GM04504 (cell line): ENCODE data around the gene RNF135.
"Not testable (repeated sequence)": the region's sequence is repeated elsewhere in the genome, so short reads cannot be mapped to it uniquely, and the experiment has no call there.

Experiments used
- DNase-seq: peaks from one replicate; pipeline ENCODE4 v3.0.0-alpha.2; 2012; ENCODE audit warnings: low read depth

The RNF135 gene

DNA sequence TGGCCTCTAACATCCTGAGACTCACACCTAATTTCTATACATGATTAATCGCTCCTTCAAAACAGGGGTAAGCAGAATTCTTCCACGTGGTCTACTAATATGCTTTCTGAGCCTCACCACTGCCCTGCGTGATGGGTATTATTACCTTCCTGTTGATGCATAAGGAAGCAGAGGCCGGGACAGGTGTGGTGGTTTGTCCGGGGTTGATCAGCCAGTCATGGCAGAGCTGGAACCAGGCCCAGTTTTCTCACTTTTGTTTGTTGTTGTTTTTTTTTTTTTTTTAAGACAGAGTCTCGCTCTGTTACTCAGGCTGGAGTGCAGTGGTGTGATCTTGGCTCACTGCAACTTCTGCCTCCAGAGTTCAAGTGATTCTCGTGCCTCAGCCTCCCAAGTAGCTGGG is 31.2 kb downstream of the RNF135 start:
- no peak for DNase-seq

DNA sequence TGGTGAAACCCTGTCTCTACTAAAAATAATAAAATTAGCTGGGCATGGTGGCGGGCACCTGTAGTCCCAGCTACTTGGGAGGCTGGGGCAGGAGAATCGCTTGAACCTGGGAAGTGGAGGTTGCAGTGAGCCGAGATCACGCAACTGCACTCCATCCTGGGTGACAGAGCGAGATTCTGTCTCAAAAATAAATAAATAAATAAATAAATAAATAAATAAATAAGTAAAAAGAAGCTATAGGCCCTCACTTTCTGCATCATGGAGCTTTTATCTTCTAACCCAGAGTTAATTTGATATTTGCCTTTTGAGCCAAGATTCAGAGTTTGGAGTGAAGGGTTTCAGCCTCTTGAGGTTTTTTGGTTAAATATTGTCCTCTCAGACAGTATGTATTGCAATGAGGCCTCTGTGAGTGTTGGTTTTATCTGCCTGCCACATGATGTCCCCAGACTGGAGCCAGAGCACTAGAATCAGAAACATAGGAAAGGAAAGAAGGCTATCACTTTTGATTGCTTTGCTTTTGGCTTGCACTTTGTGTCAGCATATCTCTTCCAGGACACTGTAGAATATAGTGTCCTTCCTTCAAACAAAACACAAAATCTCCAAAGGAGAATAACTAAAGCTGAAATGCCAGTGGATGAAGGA is 32.5 kb downstream of the RNF135 start:
- DNase-seq: no peak

DNA sequence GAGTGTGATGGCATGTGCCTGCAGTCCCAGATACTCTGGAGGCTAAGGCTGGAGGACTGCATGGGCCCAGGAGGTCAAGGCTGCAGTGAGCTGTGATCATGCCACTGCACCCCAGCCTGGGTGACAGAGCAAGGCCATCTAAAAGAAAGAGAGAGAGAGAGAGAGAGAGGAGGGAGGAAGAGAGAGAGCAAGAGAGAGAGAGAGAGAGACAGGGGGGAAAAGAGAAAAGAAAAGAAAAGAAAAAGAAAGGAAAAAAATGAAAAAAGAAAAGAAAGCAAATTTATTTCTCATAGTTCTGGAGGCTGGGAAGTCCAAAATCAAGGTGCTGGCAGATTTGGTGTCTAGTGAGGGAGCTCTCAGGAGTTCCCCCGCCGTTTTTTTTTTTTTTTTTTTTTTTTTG is 33.3 kb downstream of the RNF135 start:
- no peak for DNase-seq

DNA sequence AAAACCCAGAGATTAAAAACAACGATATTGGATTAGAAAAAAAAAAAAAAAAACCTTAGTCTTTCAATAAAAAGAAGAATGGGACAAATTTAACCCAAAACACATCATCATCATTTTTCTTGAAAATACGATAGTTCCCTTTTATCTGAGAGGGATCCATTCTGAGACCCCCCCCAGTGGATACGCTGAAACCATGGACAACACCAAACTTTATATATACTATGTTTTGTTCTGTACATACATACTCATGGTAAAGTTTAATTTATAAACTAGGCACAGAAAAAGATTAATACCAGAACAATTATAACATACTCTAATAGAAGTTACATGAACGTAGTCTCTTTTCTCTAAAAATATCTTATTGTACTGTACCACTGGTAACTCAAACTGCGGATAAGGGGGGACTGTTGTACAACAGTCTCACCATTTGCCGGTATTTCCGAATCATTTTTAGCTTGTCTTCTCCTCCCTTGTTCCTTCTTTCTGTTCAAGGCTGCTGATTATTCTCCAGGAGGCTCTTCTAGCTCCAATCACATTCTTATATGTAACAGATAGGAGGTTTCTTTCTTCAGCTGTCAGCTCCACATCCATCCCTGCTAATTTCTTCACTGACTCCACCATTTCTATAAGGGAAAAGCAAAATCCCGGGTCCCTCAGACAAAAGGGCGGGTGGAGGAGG is 37.0 kb downstream of the RNF135 start:
- DNase-seq: no peak

DNA sequence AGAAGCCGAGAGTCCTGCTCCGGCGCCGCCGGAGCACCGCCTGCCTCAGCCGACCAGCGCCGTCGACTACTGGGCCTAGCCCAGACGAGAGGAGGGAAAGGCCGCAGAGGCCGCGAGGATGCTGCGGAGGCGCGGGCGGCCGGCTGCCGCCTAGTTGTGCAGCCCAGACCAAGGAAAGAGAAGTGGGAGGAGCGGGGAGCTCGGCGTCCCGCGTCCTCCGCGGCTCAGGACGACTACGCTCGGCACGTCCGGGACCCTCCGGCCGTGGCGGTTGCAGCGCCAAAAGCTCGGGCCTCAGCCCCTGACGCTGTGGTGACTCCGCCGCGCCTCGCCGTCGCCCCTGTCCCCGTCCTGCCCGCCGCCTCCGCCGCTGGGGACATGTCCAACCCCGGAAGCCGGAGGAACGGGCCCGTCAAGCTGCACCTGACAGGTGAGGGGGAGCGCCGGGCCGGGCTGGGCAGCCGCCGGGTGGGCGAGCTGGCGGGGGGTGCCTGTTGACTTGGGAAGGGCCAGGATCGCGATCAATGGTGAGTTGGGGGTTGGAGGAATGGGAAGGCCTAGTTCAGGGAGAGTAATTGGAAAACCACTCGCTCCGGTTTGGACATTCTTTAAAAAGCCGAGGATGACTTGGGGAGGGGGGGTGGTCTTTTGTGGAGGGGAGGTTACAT is 37.7 kb downstream of the RNF135 start:
- DNase-seq: no peak

DNA sequence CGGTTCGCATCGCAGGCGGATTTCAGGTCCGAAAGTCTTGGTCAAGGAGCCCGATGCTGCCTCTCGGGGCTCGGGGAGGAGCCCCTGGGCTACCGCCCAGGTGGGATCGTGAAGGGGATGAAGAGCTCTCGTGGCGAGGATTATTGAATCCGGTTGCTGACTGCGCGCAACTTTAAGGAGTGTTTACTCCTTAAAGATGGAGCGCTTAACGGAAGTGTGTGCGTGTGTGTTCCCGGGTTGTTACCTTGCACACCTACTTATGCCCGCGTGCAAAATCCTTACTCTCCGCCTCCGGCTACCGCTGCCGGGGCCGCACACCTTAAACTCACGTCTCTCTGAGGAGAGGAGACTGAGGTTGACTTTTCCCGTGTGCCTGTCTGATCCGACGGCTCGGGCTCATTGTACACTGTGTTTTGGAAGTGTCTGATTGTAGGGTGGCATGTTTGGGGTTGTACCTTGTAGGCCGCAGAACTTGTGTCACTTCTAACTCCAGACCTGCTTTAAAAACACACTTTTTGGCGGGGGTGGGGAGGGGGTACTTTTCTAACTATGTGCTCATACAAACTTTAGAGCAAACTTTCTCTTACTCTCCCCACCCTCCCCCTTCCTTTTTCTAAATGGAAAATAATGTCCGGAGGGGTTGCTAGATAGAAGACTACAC is 38.3 kb downstream of the RNF135 start:
- not testable (repeated sequence) for DNase-seq

DNA sequence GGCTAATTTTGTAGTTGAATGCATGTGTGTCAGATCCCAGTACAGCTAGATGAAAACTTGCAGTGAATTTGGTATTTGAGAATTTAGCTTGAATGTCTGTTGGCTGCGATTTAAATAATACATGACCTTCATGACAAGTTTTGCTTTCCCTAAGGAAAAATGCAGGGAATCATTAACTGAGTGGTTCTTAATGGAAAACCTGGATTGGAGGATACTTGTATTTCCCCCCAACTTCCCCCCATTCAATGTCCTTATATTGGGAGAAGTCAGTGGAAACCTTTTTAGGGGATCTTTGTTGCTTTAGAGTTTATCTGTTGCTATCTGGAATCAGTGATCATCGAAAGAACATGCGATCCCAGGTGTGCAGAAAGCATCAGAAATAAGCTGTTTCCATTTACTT is 39.2 kb downstream of the RNF135 start:
- DNase-seq: not testable (repeated sequence)

DNA sequence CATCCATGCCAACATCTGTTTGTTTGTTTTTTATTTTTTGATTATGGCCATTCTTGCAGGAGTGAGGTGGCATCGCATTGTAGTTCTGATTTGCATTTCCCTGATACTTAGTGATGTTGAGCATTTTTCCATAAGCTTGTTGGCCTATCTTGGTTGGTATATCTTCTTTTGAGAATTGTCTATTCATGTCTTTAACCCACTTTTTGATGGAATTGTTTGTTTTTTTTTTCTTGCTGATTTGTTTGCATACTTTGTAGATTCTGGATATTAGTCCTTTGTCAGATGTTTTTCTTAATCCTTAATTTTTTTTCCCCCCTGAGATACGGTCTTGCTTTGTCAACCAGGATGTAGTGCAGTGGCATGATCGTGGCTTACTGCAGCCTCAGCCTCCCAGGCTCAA is 43.0 kb downstream of the RNF135 start:
- DNase-seq: no peak

DNA sequence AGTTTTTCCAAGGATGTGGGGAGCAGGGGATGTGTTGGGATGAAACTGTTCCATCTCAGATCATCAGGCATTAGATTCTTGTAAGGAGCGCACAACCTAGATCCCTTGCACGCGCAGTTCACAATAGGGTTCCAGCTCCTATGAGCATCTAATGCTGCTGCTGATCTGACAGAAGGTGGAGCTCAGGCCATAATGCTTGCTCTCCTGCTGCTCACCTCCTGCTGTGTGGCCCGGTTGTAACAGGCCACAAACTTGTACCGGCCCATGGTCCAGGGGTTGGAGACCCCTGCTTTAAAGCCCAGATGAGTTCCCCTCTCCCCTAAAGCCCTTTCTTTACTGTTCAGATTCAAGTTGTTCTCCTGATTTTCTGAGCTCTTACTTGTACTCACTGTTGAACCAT is 44.8 kb downstream of the RNF135 start:
- no peak for DNase-seq

DNA sequence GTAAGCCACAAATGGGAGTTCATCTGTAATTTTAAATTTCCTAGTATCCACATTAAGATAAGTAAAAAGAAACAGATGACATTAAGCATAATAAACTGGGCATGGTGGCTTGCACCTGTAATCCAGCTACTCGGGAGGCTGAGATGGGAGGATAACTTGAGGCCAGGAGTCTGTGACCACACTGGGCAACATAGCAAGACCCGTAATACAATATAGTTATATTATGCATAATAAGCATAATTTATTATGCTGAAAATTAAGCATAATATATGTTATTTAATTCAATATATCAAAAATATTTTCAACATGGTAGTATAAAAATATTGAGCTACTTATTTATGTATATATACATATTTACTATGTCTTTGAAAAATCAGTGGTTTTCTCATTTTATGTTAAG is 48.2 kb downstream of the RNF135 start:
- DNase-seq: no peak

DNA sequence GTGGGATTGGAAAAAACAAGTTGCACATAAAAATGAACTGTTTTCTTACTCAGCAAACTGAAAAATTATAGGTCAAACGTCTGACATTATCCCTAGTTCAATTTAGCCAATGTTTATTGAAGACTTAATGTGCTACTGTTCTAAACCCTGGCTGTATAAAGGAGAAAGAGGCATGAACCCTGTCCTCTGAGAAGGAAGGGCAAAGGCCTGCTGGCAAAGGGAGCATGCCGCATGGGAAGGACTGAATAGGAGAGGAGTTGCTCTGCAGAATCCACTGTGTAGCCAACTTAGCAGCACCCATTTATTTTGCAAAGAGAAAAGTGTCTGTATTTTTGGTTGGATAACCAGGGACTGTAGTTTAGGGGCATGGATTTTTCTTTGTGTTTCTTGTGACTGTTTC is 52.3 kb downstream of the RNF135 start:
- not testable (repeated sequence) for DNase-seq

DNA sequence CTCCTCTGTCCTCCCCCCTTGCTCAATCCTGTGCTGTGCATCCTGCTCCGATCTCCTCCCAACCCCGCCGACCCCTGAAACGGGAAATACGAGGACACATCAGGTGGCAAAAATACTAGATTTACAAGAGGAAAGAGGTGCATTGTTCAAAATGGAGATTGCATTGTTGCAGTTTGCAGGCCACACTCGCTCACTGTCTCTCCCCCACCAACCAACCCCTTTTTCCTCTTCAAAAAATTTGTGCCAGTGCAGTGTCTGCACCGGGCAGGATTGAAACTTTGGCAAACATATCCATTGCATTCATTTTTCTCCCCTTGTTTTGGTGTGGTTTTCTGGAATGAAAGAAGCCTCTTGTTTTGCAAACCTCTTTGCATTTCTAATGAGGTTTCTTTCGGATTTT is 61.0 kb downstream of the RNF135 start:
- DNase-seq: no peak

DNA sequence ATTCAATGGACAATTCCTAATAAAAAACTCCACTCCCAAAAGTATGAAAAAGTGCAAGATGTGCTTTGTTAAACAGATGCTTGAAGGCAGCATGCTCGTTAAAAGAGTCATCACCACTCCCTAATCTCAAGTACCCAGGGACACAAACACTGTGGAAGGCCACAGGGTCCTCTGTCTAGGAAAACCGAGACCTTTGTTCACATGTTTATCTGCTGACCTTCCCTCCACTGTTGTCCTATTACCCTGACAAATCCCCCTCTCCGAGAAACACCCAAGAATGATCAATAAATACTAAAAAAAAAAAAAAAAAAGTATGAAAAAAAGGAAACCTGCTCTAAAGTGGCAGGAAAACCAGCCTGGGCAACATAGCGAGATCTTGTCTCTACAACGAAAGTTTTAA is 64.8 kb downstream of the RNF135 start:
- not testable (repeated sequence) for DNase-seq

DNA sequence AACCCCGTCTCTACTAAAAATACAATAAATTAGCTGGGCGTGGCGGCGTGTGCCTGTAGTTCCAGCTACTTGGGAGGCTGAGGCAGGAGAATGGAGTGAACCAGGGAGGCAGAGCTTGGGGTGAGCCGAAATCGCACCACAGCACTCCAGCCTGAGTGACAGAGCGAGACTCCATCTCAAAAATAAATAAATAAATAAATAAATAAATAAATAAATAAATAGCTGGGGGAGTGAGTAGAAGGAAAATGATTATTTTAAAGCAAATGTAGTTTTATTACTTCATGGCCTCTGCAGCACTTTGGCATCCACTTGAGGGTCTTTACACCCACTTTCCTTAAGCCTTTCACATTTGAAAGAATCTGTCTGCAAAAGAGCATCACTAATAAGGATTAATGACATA is 70.0 kb downstream of the RNF135 start:
- not testable (repeated sequence) for DNase-seq

DNA sequence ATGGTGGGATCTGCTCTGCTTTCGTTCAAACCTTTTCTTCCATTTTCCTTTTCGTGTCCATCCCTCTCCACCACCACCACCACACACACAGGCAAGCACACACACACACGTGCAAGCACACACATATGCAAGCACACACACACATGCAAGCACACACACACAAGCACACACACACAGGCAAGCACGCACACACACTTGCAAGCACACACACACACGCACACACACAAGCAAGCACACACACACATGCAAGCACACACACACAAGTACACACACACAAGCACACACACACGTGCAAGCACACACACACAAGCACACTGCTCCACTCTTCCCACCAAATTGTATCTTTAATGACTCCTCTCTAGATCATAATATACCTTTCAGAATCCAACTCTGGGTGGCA is 71.5 kb downstream of the RNF135 start:
- not testable (repeated sequence) for DNase-seq

DNA sequence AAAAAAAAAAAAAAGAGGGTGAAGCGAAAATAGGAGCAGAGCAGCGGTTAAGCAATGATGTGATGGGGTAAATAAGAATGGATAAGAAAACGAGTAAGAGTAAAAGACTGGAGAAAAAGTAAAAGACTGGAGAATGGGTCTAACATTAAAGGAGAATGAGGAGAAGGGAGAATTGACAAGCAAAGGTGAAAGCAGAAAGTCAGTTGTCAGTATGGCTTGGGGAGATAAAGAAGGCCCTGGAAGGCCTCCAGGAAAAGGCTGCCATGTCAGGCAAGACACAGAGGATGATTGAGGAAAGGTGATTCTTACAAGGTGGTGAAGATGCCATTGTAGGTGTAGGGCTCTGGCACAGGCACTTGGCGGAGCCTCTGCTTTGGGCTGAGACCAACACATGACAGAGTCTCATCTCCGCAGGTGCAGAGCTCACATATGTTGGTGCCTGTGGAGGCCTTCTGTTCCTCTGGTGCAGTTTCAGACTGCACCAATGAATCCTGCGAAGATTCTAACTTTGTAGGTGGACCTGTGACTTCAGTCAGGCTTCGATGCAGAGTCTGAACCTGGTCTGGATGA is 76.1 kb downstream of the RNF135 start:
- DNase-seq: not testable (repeated sequence)

DNA sequence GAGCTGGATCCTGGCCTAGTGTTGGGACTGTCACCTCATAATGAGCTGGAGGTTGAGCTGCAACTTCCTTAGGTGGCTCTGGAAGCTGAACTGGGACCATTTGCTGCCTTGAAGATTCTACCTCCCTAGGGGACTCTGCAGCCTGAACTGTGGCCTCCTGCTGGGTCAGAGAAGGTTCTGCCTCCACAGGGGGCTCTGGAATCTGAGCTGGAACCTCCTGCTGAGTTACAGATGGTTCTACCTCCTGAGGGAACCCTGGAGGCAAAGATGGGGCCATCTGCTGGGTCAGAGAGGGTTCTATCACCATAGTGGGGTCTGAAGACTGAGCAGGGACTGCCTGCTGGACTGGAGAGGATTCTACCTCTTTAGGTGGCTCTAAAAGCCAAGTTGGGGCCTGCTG is 77.3 kb downstream of the RNF135 start:
- DNase-seq: no peak

DNA sequence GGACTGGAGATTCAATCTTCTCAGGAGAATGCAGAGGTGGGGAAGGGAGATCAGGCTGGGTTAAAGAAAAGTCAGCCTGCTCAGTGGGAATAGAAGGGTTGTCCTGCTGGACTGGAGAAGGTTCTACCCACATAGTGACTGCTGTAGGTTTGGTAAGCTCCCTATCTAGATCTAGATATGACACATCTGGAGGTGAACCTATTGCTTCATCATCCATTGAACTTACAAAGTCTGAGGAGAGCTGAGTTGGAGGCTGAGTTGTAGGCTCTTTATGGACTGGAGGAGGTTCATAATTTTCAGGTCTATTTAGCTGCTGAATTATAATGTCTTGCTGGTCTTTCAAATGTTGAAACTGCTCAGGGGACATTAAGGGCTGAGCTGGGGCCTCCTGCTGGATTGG is 77.9 kb downstream of the RNF135 start:
- no peak for DNase-seq
